Measurements from ENCODE around the gene EFCAB5. TPM values are rescaled to one million over a fixed set of nuclear protein-coding genes. Genes with fewer than 3 reads are reported as not detected.
A peak's percentile ranks its signal among the peaks of the same experiment; 100 is the strongest.

Gene EFCAB5
- total and polyA plus RNA-seq, 2 of the 13 experiments (the other 11 are each of a cell fraction or from before 2014, with no cell fraction given): 0.15 TPM; not detected in 1

DNA sequence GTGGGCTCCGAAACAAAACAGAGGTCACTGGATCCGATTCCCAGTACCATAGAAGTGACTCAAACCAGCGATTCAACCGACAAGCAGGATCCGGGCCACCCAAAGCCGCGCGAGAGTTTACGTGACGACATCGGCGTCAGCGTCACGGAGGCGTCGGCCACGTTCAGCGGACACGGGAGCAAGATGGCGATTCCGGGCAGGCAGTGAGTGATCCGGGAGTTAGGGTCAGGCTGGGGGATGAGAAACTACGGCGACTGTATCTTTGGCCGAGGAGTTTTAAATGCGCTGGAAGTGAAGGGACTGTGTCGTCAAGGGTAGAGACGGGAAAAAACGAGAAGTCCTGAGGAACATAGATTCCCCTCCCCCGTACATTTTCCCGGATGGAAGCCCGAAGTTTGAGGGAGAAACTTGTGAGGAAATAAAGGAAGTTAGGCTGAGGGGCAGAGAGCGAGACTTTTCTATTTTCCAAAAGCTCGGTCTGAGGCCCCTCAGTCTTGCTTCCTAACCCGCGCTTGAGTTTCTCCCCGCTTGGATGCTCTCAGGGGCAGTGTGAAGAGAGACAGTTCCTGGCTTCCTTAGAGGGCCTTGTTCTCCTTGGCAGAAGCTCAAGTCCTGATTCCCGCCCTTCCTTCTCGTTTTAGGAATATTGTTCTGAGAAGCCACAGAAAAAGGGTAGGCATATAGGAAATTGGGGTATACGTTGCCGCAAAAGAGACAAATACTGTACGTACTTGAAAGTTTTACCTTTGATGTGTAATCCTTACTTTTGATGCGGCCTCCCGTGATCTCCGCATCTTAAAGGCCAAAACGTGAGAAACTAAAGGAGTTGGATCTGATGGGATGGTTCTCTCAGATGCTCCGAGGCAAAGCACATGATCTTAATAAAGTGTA, 175.5 kb downstream of the EFCAB5 start, which contains the start of gene NSRP1 (continued):
- TF ChIP-seq ZNF232 (CRISPR knock-in tag; IDR thresholded peaks at IDR 0.05; ENCODE audit: borderline replicate concordance) (peak; percentile 72; the same call in 1 of the 2 replicates), SIX1 (CRISPR knock-in tag; IDR thresholded peaks at IDR 0.05; ENCODE audit: borderline replicate concordance) (no peak; the same call in 1 of the 2 replicates), HDAC2 (CRISPR knock-in tag; IDR thresholded peaks at IDR 0.05) (peak; percentile 43; the same call in 1 of the 2 replicates), ZFYVE20 (CRISPR knock-in tag; IDR thresholded peaks at IDR 0.05; ENCODE audit: borderline replicate concordance, low read depth) (peak; percentile 21; the same call in 1 of the 2 replicates), GFI1 (CRISPR knock-in tag; IDR thresholded peaks at IDR 0.05; ENCODE audit: borderline replicate concordance) (no peak; the same call in 1 of the 2 replicates), KAT7 (CRISPR knock-in tag; IDR thresholded peaks at IDR 0.05; ENCODE audit: borderline replicate concordance) (0 out of 2 replicates have a peak, but pooled peaks have one; percentile 18), PBX2 (CRISPR knock-in tag; IDR thresholded peaks at IDR 0.05) (no peak), SNRNP70 (IDR thresholded peaks at IDR 0.05; ENCODE audit: low read depth, low read length) (no peak), ATM (IDR thresholded peaks at IDR 0.05; ENCODE audit: borderline replicate concordance) (no peak), MIXL1 (CRISPR knock-in tag; IDR thresholded peaks at IDR 0.05) (no peak), MEIS2 (CRISPR knock-in tag; IDR thresholded peaks at IDR 0.05) (peak; percentile 14; the same call in 1 of the 2 replicates), ZBTB7A (CRISPR knock-in tag; IDR thresholded peaks at IDR 0.05) (no peak), POLR2G (IDR thresholded peaks at IDR 0.05; ENCODE audit: low read depth, low read length) (peak; percentile 99), ZNF343 (CRISPR knock-in tag; IDR thresholded peaks at IDR 0.05) (no peak), BCL6 (CRISPR knock-in tag; IDR thresholded peaks at IDR 0.05) (0 out of 2 replicates have a peak, but pooled peaks have one; percentile 29), DNMT1 (CRISPR knock-in tag; IDR thresholded peaks at IDR 0.05) (no peak), ZBTB3 (CRISPR knock-in tag; IDR thresholded peaks at IDR 0.05; ENCODE audit: borderline replicate concordance, low read depth) (no peak), ZNF253 (CRISPR knock-in tag; IDR thresholded peaks at IDR 0.05; ENCODE audit: borderline replicate concordance) (no peak; the same call in 1 of the 2 replicates), ZFP41 (CRISPR knock-in tag; IDR thresholded peaks at IDR 0.05; ENCODE audit: borderline replicate concordance) (no peak), ZNF296 (CRISPR knock-in tag; conservative IDR thresholded peaks at IDR 0.05) (peak; percentile 68; the same call in 1 of the 2 replicates), ZNF775 (CRISPR knock-in tag; IDR thresholded peaks at IDR 0.05; ENCODE audit: borderline replicate concordance) (no peak), TBX2 (CRISPR knock-in tag; IDR thresholded peaks at IDR 0.05; ENCODE audit: borderline replicate concordance) (peak; percentile 56; the same call in 1 of the 2 replicates)
- TF ChIP-seq, protein P1, sequence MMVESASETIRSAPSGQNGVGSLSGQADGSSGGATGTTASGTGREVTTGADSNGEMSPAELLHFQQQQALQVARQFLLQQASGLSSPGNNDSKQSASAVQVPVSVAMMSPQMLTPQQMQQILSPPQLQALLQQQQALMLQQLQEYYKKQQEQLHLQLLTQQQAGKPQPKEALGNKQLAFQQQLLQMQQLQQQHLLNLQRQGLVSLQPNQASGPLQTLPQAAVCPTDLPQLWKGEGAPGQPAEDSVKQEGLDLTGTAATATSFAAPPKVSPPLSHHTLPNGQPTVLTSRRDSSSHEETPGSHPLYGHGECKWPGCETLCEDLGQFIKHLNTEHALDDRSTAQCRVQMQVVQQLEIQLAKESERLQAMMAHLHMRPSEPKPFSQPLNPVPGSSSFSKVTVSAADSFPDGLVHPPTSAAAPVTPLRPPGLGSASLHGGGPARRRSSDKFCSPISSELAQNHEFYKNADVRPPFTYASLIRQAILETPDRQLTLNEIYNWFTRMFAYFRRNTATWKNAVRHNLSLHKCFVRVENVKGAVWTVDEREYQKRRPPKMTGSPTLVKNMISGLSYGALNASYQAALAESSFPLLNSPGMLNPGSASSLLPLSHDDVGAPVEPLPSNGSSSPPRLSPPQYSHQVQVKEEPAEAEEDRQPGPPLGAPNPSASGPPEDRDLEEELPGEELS (CRISPR knock-in tag; IDR thresholded peaks at IDR 0.05): peak; percentile 42; the same call in 1 of the 2 replicates
- TF ChIP-seq, protein P2, sequence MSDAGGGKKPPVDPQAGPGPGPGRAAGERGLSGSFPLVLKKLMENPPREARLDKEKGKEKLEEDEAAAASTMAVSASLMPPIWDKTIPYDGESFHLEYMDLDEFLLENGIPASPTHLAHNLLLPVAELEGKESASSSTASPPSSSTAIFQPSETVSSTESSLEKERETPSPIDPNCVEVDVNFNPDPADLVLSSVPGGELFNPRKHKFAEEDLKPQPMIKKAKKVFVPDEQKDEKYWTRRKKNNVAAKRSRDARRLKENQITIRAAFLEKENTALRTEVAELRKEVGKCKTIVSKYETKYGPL (CRISPR knock-in tag; IDR thresholded peaks at IDR 0.05): no peak
- TF ChIP-seq, protein P3, sequence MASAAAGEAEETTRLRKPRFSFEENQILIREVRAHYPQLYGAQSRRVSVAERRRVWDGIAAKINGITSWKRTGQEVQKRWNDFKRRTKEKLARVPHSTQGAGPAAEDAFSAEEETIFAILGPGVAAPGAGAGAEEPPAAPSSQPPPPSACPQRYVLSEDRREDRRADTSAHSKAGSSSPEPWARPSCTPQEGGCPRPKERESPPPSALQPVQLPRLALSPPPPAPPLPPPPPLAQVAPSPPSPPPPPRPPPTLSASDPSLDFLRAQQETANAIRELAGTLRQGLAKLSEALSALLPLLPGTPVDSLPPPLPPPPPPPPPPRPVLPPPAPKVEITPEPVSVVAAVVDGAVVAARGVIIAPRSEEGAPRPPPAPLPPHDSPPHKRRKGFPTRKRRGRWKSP (CRISPR knock-in tag; IDR thresholded peaks at IDR 0.05): no peak; the same call in 1 of the 2 replicates
